Mucosa of descending colon (tissue), 3 donors: ENCODE data around the gene STEAP3. TPM values are rescaled to one million over a fixed set of nuclear protein-coding genes. Genes with fewer than 3 reads are reported as not detected.

Source experiments
- ATAC-seq: fragments of 200-7000 bp; cut with Tn5 transposase; one replicate; pipeline ENCODE4 v1.9.1; 2020; ENCODE audit warnings: mild to moderate bottlenecking, moderate library complexity
- DNase-seq, 3 donors: peaks; one replicate each; pipeline ENCODE4 v3.0.0-alpha.2; 2020
- H3K36me3 ChIP-seq: fragments of 200-600 bp; one replicate; pipeline ENCODE4 v1.8.0; 2021; ENCODE audit warnings: low read depth, mild to moderate bottlenecking
- H3K4me1 ChIP-seq: fragments of 200-600 bp; one replicate; pipeline ENCODE4 v1.8.0; 2021; ENCODE audit warnings: low read depth, mild to moderate bottlenecking
- H3K4me3 ChIP-seq: fragments of 200-600 bp; one replicate; pipeline ENCODE4 v1.8.0; 2021; ENCODE audit warnings: mild to moderate bottlenecking
- H3K9me3 ChIP-seq: fragments of 200-600 bp; one replicate; pipeline ENCODE4 v1.8.0; 2021; ENCODE audit warnings: mild to moderate bottlenecking
- intact Hi-C, 2 donors: fragments of 100-400 bp; cut with DNase I in 1 of 2; cut with micrococcal nuclease in 1 of 2; formaldehyde crosslinking; loops; one replicate each; pipeline versions ENCODE4 v1.11.0 to v1.11.1; 2022; cut with DNase I, micrococcal nuclease
- total RNA-seq, 3 donors: library from RNA; stranded (reverse); fragmentation: NEBNext Ultra II Directional in 2 of 3; extraction: Animal tissue kit (Norgen Biotek cat#: 25700) in 2 of 3; gene quantifications; one replicate each; pipeline versions ENCODE4 v1.2.1 to v1.2.4, GENCODE V29; 2021 to 2023
- TF ChIP-seq, protein P1 (sequence below): fragments of 200-600 bp; IDR thresholded peaks from one replicate; pipeline ENCODE4 v1.8.0; 2022; ENCODE audit warnings: antibody characterized with exemption, mild to moderate bottlenecking
- donor health status: DM: no; HTN: no; CAD: no; lungs with moderate emphysema.
- donor health status: DM: no; HTN: no; CAD: no.
- donor health status: DM: no; HTN: yes; CAD: no.

The STEAP3 gene
- total RNA-seq, 3 donors from 2014 or later, result 13.9 to 28.9 (median 15.3) TPM

DNA sequence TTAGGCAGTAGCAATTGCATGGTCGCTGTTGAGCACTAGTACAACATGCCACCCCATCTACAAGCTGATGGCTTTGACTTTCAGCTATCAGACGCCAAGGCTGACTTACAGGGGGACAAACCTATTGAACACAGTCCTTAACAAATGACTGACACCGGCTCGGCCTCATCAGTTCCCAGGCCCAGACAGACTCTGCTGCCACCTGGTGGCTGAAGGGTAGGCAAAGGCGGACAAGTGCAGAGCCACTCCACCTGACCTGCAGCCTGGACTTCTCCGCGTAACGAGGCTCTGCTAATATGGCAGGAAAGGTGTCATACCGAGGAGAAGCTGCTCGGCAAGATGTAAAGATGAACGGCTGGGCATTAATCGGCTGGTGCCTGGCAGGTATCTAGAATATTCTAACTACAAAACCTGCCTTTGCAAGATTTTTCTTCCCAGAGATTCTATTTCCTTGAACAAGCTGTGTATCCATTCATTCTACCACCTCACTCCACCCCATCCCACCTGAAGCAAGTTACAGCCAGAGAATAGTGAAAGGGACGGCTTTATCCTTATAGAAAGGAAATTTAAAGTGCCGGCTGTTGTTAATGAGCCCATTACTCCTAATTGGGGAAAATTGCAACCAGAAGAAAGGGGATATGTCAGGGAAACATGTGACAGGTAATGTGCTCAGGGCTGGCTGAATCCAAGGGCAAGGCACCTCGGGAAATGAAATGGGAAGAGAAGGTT lies 67.4 kb downstream of the STEAP3 start:
- intact Hi-C loops, result loop anchor here in 1 of 2 donors (5.0 kb wide), 1 partner anchor 409 kb away; no protein-coding TSS in a partner anchor
- ATAC-seq (peak; percentile 95), DNase-seq (peak in 2 of 3 donors; percentile 81 to 93)
- H3K4me3 ChIP-seq, result no peak overlapping the region
- no peaks in the 10 kb centered on the region for H3K9me3 ChIP-seq
- no peaks in the 10 kb centered on the region for H3K4me1 ChIP-seq
- TF ChIP-seq, protein P1, sequence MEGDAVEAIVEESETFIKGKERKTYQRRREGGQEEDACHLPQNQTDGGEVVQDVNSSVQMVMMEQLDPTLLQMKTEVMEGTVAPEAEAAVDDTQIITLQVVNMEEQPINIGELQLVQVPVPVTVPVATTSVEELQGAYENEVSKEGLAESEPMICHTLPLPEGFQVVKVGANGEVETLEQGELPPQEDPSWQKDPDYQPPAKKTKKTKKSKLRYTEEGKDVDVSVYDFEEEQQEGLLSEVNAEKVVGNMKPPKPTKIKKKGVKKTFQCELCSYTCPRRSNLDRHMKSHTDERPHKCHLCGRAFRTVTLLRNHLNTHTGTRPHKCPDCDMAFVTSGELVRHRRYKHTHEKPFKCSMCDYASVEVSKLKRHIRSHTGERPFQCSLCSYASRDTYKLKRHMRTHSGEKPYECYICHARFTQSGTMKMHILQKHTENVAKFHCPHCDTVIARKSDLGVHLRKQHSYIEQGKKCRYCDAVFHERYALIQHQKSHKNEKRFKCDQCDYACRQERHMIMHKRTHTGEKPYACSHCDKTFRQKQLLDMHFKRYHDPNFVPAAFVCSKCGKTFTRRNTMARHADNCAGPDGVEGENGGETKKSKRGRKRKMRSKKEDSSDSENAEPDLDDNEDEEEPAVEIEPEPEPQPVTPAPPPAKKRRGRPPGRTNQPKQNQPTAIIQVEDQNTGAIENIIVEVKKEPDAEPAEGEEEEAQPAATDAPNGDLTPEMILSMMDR, result peak; percentile 87
- no peaks in the 10 kb centered on the region for H3K36me3 ChIP-seq

DNA sequence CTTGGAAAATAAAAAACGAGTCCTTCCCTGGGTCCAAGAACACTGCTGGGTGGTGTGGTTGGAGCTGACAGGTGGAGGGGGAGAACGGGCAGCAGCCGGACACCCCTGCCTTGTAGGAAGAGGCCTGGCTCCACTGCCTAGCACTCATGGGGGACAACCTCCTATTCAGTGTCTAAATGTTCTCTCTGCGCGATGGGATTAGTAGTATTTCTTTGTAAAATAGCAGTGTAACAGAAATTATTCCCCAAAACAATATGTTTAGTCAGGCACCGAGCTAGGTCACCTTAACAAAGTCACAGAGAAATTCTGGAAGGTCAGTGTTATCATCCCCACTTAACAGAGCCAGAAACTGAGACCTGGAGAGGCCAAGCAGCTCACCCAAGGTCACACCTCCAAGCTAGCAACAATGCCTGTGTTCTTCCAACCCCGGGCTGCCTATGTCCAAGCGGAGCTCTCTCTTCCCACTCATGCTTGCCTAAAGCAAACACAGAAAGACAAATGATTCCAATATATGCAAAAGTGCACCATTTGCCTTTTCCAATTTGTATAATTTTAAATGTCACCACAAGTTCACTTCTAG lies 68.0 kb downstream of the STEAP3 start:
- Histone ChIP-seq H3K4me3 (no peak overlapping the region), H3K9me3 (no peaks in the 10 kb centered on the region), H3K4me1 (no peaks in the 10 kb centered on the region), H3K36me3 (no peaks in the 10 kb centered on the region)
- intact Hi-C loops, result loop anchor here in 1 of 2 donors (5.0 kb wide), 1 partner anchor 409 kb away; no protein-coding TSS in a partner anchor
- no peak for ATAC-seq
- no peak for DNase-seq
- TF ChIP-seq, protein P1, result no peak

DNA sequence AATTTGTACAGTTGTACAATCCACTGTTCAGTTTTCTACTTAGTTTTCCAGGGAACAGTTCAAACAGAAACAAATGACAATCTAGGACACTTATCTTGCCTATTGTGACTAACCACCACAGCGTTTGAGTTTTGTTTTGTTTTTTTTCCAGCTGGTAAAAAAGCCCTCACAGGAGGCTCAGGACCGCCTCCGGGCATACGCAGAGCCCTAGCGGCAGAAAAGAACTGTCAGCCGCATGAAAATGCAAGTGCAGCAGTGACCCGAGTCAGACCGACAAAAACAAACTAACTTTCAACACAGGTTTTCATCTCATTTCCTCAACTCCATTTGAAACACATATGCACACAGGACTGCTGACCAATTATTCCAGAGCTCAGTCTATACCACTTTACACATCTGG lies 68.6 kb downstream of the STEAP3 start:
- ATAC-seq (no peak), DNase-seq (no peak)
- no peaks in the 10 kb centered on the region for H3K4me1 ChIP-seq
- intact Hi-C loops, result loop anchor here in 1 of 2 donors (5.0 kb wide), 1 partner anchor 410 kb away; no protein-coding TSS in a partner anchor
- no peaks in the 10 kb centered on the region for H3K36me3 ChIP-seq
- H3K4me3 ChIP-seq, result no peak overlapping the region
- no peaks in the 10 kb centered on the region for H3K9me3 ChIP-seq
- TF ChIP-seq, protein P1, result no peak

DNA sequence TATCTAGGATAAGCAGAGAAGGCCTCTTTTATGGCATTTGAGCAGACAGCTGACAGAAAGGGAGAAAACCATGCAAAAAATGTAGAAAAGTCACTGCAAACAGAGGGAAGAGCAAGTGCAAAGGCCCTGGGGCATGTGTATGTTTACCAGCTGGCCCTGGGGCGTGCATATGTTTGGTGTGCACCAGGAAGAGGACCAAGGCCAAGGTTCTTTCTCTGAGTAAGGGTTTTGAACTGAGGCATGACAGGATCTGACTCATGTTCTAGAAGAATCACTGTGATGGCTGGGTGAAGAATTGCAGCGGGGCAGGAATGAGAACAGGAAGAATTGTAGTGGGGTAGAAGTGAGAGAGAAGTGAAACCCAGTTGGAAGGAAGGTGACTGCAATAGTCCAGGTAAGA lies 69.6 kb downstream of the STEAP3 start:
- intact Hi-C loops, result loop anchor here in 1 of 2 donors (5.0 kb wide), 1 partner anchor 411 kb away; no protein-coding TSS in a partner anchor
- Histone ChIP-seq H3K4me1 (no peaks in the 10 kb centered on the region), H3K36me3 (no peaks in the 10 kb centered on the region), H3K9me3 (no peaks in the 10 kb centered on the region), H3K4me3 (no peak overlapping the region)
- ATAC-seq (no peak), DNase-seq (no peak)
- TF ChIP-seq, protein P1, result no peak

DNA sequence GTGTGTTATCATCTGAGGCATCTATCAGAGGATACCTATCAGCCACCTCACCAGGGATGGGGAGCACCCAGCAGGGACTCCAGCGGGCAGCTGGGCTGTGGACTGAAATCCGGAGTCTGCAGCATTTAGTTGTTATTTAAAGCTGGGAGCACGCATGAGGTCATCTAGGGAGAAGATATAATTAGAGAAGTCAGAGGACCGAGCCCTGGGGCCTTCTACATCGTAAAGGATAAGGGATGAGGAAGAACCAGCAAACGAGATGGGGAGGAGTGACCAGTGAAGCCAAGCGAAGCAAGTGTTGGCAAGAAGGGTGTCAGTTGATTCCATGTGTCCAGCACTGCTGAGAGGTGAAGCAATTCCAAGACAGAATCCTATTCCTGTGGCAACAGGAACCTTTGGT lies 70.3 kb downstream of the STEAP3 start:
- TF ChIP-seq, protein P1, result no peak
- Histone ChIP-seq H3K4me1 (peaks cover 2% of the 10 kb centered on the region), H3K4me3 (no peak overlapping the region), H3K9me3 (no peaks in the 10 kb centered on the region), H3K36me3 (no peaks in the 10 kb centered on the region)
- ATAC-seq, result no peak
- DNase-seq, result no peak
- intact Hi-C loops, result loop anchor here in 1 of 2 donors (5.0 kb wide), 1 partner anchor 412 kb away; no protein-coding TSS in a partner anchor
